H9 (cell line): ENCODE results near the gene TUBA4A. TPM values are rescaled to one million over a fixed set of nuclear protein-coding genes. Genes with fewer than 3 reads are reported as not detected.

Experiments
- DNase-seq: peaks from one replicate; pipeline ENCODE4 v3.0.0-alpha.2; 2017
- H2AFZ ChIP-seq: one replicate; pipeline ENCODE4 v1.6.1; 2013; ENCODE audit warnings: mild to moderate bottlenecking, low read length, control low read depth, moderate library complexity
- H2AK5ac ChIP-seq: 2 replicates; pipeline ENCODE4 v1.6.1; 2013; ENCODE audit warnings: low read length, control low read depth, mixed read lengths; ENCODE audit not compliant: insufficient read length
- H2BK120ac ChIP-seq: one replicate; pipeline ENCODE4 v1.6.1; 2013; ENCODE audit warnings: low read depth, mild to moderate bottlenecking, low read length, control low read depth, inconsistent platforms; ENCODE audit not compliant: poor library complexity, severe bottlenecking
- H2BK12ac ChIP-seq: 2 replicates; pipeline ENCODE4 v1.6.1; 2013; ENCODE audit warnings: low read length, control low read depth, mixed read lengths, low read depth; ENCODE audit not compliant: insufficient read length
- H2BK15ac ChIP-seq: 2 replicates; pipeline ENCODE4 v1.6.1; 2013; ENCODE audit warnings: low read depth, low read length, control low read depth
- H2BK20ac ChIP-seq: one replicate; pipeline ENCODE4 v1.6.1; 2013; ENCODE audit warnings: low read depth, mild to moderate bottlenecking, low read length, control low read depth, inconsistent platforms; ENCODE audit not compliant: poor library complexity, severe bottlenecking
- H2BK5ac ChIP-seq: 2 replicates; pipeline ENCODE4 v1.6.1; 2013; ENCODE audit warnings: low read length, control low read depth, mixed read lengths; ENCODE audit not compliant: insufficient read length
- H3K14ac ChIP-seq: 2 replicates; pipeline ENCODE4 v1.6.1; 2013; ENCODE audit warnings: low read length, control low read depth; ENCODE audit not compliant: insufficient read depth
- H3K18ac ChIP-seq: 2 replicates; pipeline ENCODE4 v1.6.1; 2013; ENCODE audit warnings: low read depth, mild to moderate bottlenecking, mixed read lengths, low read length, control low read depth; ENCODE audit not compliant: insufficient read length
- H3K23ac ChIP-seq: 2 replicates; pipeline ENCODE4 v1.6.1; 2013; ENCODE audit warnings: low read length, control low read depth, mixed read lengths, low read depth; ENCODE audit not compliant: insufficient read length
- H3K23me2 ChIP-seq: 2 replicates; pipeline ENCODE4 v1.6.1; 2013; ENCODE audit warnings: low read depth, mild to moderate bottlenecking, mixed read lengths, low read length, control low read depth; ENCODE audit not compliant: insufficient read length, poor library complexity, severe bottlenecking
- H3K27ac ChIP-seq: 2 replicates; pipeline ENCODE4 v1.5.1; 2013; ENCODE audit warnings: low read length, control low read depth, mixed read lengths, low read depth; ENCODE audit not compliant: insufficient read length
- H3K27me3 ChIP-seq: 2 replicates; pipeline ENCODE4 v1.6.1; 2013; ENCODE audit warnings: low read length, control low read depth, inconsistent platforms; ENCODE audit not compliant: insufficient read depth
- H3K4ac ChIP-seq: 2 replicates; pipeline ENCODE4 v1.6.1; 2013; ENCODE audit warnings: low read depth, mild to moderate bottlenecking, control low read depth, inconsistent platforms, low read length, moderate library complexity
- H3K4me1 ChIP-seq: 2 replicates; pipeline ENCODE4 v1.6.1; 2013; ENCODE audit warnings: low read length, control low read depth, inconsistent platforms; ENCODE audit not compliant: insufficient read depth
- H3K4me2 ChIP-seq: 2 replicates; pipeline ENCODE4 v1.6.1; 2013; ENCODE audit warnings: low read length, control low read depth, mixed read lengths; ENCODE audit not compliant: insufficient read length, insufficient read depth
- H3K56ac ChIP-seq: 2 replicates; pipeline ENCODE4 v1.6.1; 2013; ENCODE audit warnings: low read depth, mild to moderate bottlenecking, mixed read lengths, low read length, control low read depth; ENCODE audit not compliant: insufficient read length
- H3K79me1 ChIP-seq: 2 replicates; pipeline ENCODE4 v1.6.1; 2013; ENCODE audit warnings: low read depth, mild to moderate bottlenecking, moderate library complexity, low read length, control low read depth, inconsistent platforms; ENCODE audit not compliant: insufficient read depth, poor library complexity, severe bottlenecking
- H3K79me2 ChIP-seq: 2 replicates; pipeline ENCODE4 v1.6.1; 2013; ENCODE audit warnings: low read length, control low read depth, inconsistent platforms; ENCODE audit not compliant: insufficient read depth
- H3K9ac ChIP-seq: 2 replicates; pipeline ENCODE4 v1.6.1; 2013; ENCODE audit warnings: low read length, control low read depth, mixed read lengths; ENCODE audit not compliant: insufficient read length; ENCODE audit errors: extremely low read depth
- H3K9me3 ChIP-seq: one replicate; pipeline ENCODE4 v1.6.1; 2013; ENCODE audit warnings: low read depth, low read length, inconsistent platforms; ENCODE audit not compliant: control insufficient read depth
- H3T11ph ChIP-seq: one replicate; pipeline ENCODE4 v1.6.1; 2013; ENCODE audit warnings: mild to moderate bottlenecking, low read length, control low read depth, inconsistent platforms
- H4K20me1 ChIP-seq: one replicate; pipeline ENCODE4 v1.6.1; 2013; ENCODE audit not compliant: control insufficient read depth, insufficient read length, insufficient read depth
- H4K5ac ChIP-seq: 2 replicates; pipeline ENCODE4 v1.6.1; 2013; ENCODE audit warnings: low read depth, mild to moderate bottlenecking, mixed read lengths, low read length, control low read depth; ENCODE audit not compliant: insufficient read length
- H4K8ac ChIP-seq: replicated peaks from 2 replicates; pipeline ENCODE4 v1.6.1; 2013; ENCODE audit warnings: low read length, control low read depth, mixed read lengths, low read depth; ENCODE audit not compliant: insufficient read length
- H4K91ac ChIP-seq: 2 replicates; pipeline ENCODE4 v1.6.1; 2013; ENCODE audit warnings: low read depth, mild to moderate bottlenecking, moderate library complexity, mixed read lengths, low read length, control low read depth; ENCODE audit not compliant: insufficient read length
- H3K27ac Mint-ChIP-seq, 3 experiments: 2 replicates in 2 of 3; 3 replicates in 1 of 3; pipeline ENCODE4 v1.8.0; 2020 to 2021; ENCODE audit warnings: mixed read lengths in 3 of 3, mild to moderate bottlenecking in 1 of 3, moderate library complexity in 1 of 3
- H3K27me3 Mint-ChIP-seq: 2 replicates; pipeline ENCODE4 v1.8.0; 2021; ENCODE audit warnings: low read depth, mild to moderate bottlenecking, moderate library complexity, mixed read lengths
- H3K36me3 Mint-ChIP-seq, 3 experiments: 2 replicates in 2 of 3; 3 replicates in 1 of 3; pipeline ENCODE4 v1.8.0; 2020 to 2021; ENCODE audit warnings: low read depth in 3 of 3, mixed read lengths in 3 of 3; ENCODE audit not compliant: insufficient read depth in 1 of 3
- H3K4me1 Mint-ChIP-seq, 2 experiments: 2 replicates each; pipeline ENCODE4 v1.8.0; 2020; ENCODE audit warnings: mixed read lengths in 2 of 2
- H3K4me3 Mint-ChIP-seq, 2 experiments: 2 replicates in 1 of 2; 3 replicates in 1 of 2; pipeline ENCODE4 v1.8.0; 2020 to 2021; ENCODE audit warnings: mild to moderate bottlenecking in 2 of 2, mixed read lengths in 2 of 2, moderate library complexity in 1 of 2
- H3K9me3 Mint-ChIP-seq, 2 experiments: 2 replicates in 1 of 2; 3 replicates in 1 of 2; pipeline ENCODE4 v1.8.0; 2020; ENCODE audit warnings: mild to moderate bottlenecking in 2 of 2, mixed read lengths in 2 of 2, moderate library complexity in 1 of 2
- WGBS: extraction: QIAGEN DNeasy Blood & Tissue Kit; methylation state at CpG from one replicate; pipeline ENCODE4 v1.1.7; 2013; ENCODE audit warnings: missing lambda C conversion rate, low lambda C conversion rate, mixed read lengths; ENCODE audit not compliant: insufficient read length; ENCODE audit errors: extremely low coverage; 5-methylcytosine and 5-hydroxymethylcytosine counted together
- total RNA-seq: library from RNA; stranded (reverse); gene quantifications from 2 replicates; pipeline ENCODE4 v1.2.1, GENCODE V29; 2021
- TF ChIP-seq, protein P1 (sequence below): fragments of 200-600 bp; sonication (generic); conservative IDR thresholded peaks from 3 replicates; pipeline ENCODE4 v1.8.0; 2021; ENCODE audit warnings: antibody characterized with exemption, mild to moderate bottlenecking

TUBA4A gene
- total RNA-seq, 1 experiment from 2014 or later, result 25.5 TPM

DNA sequence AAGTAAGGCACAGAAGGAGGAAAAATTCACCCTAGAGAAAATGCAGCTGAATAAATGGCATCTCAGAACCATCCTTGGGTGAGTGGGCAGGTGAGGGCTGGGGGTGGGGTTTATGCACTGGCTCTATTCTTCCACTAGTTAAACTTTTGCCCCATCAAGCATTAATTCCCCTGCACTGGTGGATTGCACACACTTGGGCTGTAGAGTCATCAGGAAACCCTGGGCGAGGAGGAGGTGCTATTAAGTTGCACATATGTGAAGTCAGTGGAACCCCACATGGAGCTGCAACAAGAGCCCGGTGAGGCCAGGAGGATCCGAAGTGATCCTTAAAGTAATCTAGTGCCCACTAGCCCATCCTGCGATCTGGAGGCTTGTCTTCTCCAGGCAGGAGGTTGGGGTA, 18.6 kb upstream of the TUBA4A start:
- Histone ChIP-seq H4K91ac (no peak overlapping the region), H4K8ac (no peak overlapping the region), H3K27me3 (no peaks in the 10 kb centered on the region), H3K56ac (no peak overlapping the region), H2BK12ac (no peak overlapping the region), H3K27ac (no peak overlapping the region), H3K23ac (no peak overlapping the region), H3K4me1 (peaks cover 4% of the 10 kb centered on the region; the same call in 1 of the 2 replicates), H3K9ac (no peak overlapping the region), H3K23me2 (no peaks in the 10 kb centered on the region), H3K18ac (no peak overlapping the region), H3K9me3 (no peaks in the 10 kb centered on the region), H2BK5ac (no peak overlapping the region), H3T11ph (no peak overlapping the region), H2BK120ac (no peak overlapping the region), H2BK15ac (no peak overlapping the region), H4K20me1 (no peaks in the 10 kb centered on the region), H3K4me2 (no peak overlapping the region), H3K79me2 (no peaks in the 10 kb centered on the region), H2AFZ (no peak overlapping the region), H3K14ac (no peak overlapping the region), H4K5ac (no peak overlapping the region), H3K4ac (no peak overlapping the region), H2BK20ac (no peak overlapping the region), H2AK5ac (no peak overlapping the region), H3K79me1 (no peaks in the 10 kb centered on the region)
- H3K9me3 Mint-ChIP-seq, result no peaks in the 10 kb centered on the region
- peaks cover 31% of the 10 kb centered on the region for H3K27me3 Mint-ChIP-seq
- no CpG with 5 or more reads among the region's 4 CpGs for WGBS
- H3K4me1 Mint-ChIP-seq, result peaks cover 15 to 17% of the 10 kb centered on the region in 2 experiments
- no peaks in the 10 kb centered on the region for H3K36me3 Mint-ChIP-seq
- no peak for DNase-seq
- TF ChIP-seq, protein P1, sequence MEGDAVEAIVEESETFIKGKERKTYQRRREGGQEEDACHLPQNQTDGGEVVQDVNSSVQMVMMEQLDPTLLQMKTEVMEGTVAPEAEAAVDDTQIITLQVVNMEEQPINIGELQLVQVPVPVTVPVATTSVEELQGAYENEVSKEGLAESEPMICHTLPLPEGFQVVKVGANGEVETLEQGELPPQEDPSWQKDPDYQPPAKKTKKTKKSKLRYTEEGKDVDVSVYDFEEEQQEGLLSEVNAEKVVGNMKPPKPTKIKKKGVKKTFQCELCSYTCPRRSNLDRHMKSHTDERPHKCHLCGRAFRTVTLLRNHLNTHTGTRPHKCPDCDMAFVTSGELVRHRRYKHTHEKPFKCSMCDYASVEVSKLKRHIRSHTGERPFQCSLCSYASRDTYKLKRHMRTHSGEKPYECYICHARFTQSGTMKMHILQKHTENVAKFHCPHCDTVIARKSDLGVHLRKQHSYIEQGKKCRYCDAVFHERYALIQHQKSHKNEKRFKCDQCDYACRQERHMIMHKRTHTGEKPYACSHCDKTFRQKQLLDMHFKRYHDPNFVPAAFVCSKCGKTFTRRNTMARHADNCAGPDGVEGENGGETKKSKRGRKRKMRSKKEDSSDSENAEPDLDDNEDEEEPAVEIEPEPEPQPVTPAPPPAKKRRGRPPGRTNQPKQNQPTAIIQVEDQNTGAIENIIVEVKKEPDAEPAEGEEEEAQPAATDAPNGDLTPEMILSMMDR, result no peak
- no peak overlapping the region for H3K4me3 Mint-ChIP-seq
- no peak overlapping the region for H3K27ac Mint-ChIP-seq
